Measurements from ENCODE around the gene DOCK8.

DNA sequence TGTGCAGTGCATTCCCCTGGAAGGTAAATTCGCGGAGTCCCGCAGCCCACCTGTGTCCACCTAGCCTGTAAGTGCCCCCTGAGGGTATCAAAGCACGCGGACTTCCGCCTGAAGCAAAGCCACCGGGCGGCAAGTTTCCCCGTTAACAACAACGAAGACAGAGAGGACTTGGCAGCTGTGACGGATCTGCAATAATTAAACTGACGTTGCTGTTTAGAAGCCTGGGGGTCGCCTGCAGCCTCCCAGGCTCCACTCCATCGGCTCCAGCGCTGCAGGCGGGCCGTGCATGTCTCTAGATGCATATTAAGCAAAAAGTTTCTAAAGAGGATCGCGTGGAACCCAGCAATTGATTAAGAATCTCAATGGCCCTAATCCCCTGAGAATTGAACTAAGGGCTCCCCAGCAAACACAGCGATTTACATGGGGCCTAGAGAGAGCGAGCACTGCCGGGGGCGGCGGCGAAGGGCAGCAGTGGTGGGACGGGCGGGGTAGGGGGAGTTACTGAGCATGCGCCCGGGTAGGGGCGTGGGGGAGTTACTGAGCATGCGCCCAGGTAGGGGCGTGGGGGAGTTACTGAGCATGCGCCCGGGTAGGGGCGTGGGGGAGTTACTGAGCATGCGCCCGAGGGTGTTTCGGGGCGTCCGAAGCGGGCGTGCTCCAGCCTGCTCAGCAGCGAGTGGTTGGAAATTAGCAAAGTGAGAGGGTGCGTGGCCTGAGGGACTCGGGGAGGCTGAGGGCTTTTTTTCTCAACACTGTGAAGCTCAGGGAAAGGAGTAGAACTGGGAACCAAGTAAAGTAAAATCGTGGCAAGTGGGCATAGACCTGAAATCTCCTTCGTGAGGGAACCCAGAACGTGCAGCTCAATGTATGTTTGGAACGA lies 255.2 kb downstream of the DOCK8 start:
- no peak for TF ChIP-seq OSR1 (CRISPR knock-in tag; IDR thresholded peaks at IDR 0.05)
- TF ChIP-seq, protein P1, sequence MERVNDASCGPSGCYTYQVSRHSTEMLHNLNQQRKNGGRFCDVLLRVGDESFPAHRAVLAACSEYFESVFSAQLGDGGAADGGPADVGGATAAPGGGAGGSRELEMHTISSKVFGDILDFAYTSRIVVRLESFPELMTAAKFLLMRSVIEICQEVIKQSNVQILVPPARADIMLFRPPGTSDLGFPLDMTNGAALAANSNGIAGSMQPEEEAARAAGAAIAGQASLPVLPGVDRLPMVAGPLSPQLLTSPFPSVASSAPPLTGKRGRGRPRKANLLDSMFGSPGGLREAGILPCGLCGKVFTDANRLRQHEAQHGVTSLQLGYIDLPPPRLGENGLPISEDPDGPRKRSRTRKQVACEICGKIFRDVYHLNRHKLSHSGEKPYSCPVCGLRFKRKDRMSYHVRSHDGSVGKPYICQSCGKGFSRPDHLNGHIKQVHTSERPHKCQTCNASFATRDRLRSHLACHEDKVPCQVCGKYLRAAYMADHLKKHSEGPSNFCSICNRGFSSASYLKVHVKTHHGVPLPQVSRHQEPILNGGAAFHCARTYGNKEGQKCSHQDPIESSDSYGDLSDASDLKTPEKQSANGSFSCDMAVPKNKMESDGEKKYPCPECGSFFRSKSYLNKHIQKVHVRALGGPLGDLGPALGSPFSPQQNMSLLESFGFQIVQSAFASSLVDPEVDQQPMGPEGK (CRISPR knock-in tag; IDR thresholded peaks at IDR 0.05; ENCODE audit: borderline replicate concordance): no peak
- no peak for TF ChIP-seq ZNF8 (CRISPR knock-in tag; IDR thresholded peaks at IDR 0.05)
- TF ChIP-seq CSDC2 (CRISPR knock-in tag; IDR thresholded peaks at IDR 0.05): no peak
- TF ChIP-seq ZFP30 (CRISPR knock-in tag; IDR thresholded peaks at IDR 0.05): no peak
- TF ChIP-seq TOX (CRISPR knock-in tag; IDR thresholded peaks at IDR 0.05; ENCODE audit: borderline replicate concordance): no peak
- no peak for TF ChIP-seq ZC3H10 (CRISPR knock-in tag; IDR thresholded peaks at IDR 0.05)
- no peak for TF ChIP-seq ZFP3 (CRISPR knock-in tag; IDR thresholded peaks at IDR 0.05)

Data from SK-N-SH treated with all-trans-retinoic acid at 6 μM for 48 hours (cell line).